Cardiac muscle cell (in vitro differentiated cells and primary cell): ENCODE data around the gene SLC43A3. TPM values are rescaled to one million over a fixed set of nuclear protein-coding genes. Genes with fewer than 3 reads are reported as not detected.
A peak's percentile ranks its signal among the peaks of the same experiment; 100 is the strongest.

Experiments used
- DNase-seq, 2 donors: peaks; one replicate each; pipeline versions ENCODE4 v3.0.0 to v3.0.0-alpha.2; 2010 to 2017; ENCODE audit warnings: low read depth in 1 of 2, low spot score in 1 of 2
- H3K27ac ChIP-seq: fragments of 200-600 bp; sonication (generic); 2 replicates; pipeline ENCODE4 v1.5.1; 2016
- H3K27me3 ChIP-seq: fragments of 200-600 bp; sonication (generic); 2 replicates; pipeline ENCODE4 v1.6.0; 2016; ENCODE audit warnings: control low read depth
- H3K36me3 ChIP-seq: fragments of 200-600 bp; sonication (generic); 2 replicates; pipeline ENCODE4 v1.5.1; 2016; ENCODE audit warnings: control low read depth
- H3K4me1 ChIP-seq: fragments of 200-600 bp; sonication (generic); 2 replicates; pipeline ENCODE4 v1.8.1; 2017; ENCODE audit warnings: low read depth, mild to moderate bottlenecking, mixed run types
- H3K4me3 ChIP-seq: fragments of 200-600 bp; sonication (generic); 2 replicates; pipeline ENCODE4 v1.5.1; 2016; ENCODE audit warnings: mild to moderate bottlenecking
- H3K9me3 ChIP-seq: fragments of 200-600 bp; sonication (generic); 2 replicates; pipeline ENCODE4 v1.5.1; 2017; ENCODE audit warnings: low read depth, mild to moderate bottlenecking, control low read depth
- polyA plus RNA-seq: library from polyadenylated mRNA; unstranded; fragments of >200 nt; fragmentation: Nextera tagmentation; extraction: Ambion mirVana; gene quantifications from 2 replicates; pipeline ENCODE4 v1.2.1, GENCODE V29; 2016
- total RNA-seq: library from RNA; depleted of rRNA; stranded (reverse); fragments of >200 nt; gene quantifications from 2 replicates; pipeline ENCODE4 v1.2.3, GENCODE V29; 2016
- TF ChIP-seq, protein P1 (sequence below): IDR thresholded peaks from 2 replicates; pipeline ENCODE4 v1.5.1; 2012; ENCODE audit warnings: low read depth, mild to moderate bottlenecking, low read length

SLC43A3 gene
- total and polyA plus RNA-seq, 2 experiments from 2014 or later = 1.7 to 6.8 TPM

DNA sequence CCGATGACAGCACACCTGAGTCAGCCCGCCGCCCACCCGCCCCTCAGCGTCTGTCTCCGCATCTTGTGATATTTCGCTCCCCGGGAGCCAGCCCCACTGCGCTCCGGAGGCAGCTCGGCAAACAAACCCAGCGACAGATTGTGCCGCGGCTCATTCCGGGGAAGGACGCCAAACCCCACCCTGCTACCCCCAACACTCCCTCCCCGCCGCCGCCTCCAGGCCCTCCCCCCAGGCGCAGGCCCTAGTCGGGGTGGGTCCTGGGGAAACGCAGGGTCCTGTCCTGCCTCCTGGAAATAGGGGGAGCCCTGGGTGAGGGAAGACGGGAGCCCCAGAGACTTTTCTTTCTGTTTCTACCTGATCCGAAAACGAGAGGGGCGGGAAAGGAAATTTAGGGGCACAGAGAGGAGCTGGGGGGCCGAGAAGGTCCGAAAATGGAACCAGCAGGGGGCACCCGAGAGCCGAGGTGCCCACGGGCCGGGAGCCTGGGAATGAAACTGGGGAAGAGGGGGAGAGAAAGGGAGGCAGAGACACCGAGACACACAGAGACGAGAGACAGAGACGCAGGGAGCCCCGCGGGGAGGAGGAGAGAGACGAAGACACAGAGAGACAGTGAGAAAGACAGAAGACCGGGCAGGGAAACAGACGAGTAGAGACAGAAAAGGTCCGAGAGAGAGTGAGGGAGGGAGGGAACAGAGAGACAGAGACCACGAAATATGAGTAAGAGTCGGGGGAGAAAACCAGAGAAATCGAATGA lies 31.7 kb upstream of the SLC43A3 start:
- Histone ChIP-seq H3K36me3 (no peaks in the 10 kb centered on the region), H3K27ac (no peak overlapping the region), H3K4me3 (peak overlapping the region; percentile 18), H3K9me3 (no peaks in the 10 kb centered on the region), H3K27me3 (peaks cover 69% of the 10 kb centered on the region), H3K4me1 (no peaks in the 10 kb centered on the region)
- TF ChIP-seq, protein P1, sequence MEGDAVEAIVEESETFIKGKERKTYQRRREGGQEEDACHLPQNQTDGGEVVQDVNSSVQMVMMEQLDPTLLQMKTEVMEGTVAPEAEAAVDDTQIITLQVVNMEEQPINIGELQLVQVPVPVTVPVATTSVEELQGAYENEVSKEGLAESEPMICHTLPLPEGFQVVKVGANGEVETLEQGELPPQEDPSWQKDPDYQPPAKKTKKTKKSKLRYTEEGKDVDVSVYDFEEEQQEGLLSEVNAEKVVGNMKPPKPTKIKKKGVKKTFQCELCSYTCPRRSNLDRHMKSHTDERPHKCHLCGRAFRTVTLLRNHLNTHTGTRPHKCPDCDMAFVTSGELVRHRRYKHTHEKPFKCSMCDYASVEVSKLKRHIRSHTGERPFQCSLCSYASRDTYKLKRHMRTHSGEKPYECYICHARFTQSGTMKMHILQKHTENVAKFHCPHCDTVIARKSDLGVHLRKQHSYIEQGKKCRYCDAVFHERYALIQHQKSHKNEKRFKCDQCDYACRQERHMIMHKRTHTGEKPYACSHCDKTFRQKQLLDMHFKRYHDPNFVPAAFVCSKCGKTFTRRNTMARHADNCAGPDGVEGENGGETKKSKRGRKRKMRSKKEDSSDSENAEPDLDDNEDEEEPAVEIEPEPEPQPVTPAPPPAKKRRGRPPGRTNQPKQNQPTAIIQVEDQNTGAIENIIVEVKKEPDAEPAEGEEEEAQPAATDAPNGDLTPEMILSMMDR = peak; percentile 90
- peak; percentile 50 to 55 for DNase-seq

DNA sequence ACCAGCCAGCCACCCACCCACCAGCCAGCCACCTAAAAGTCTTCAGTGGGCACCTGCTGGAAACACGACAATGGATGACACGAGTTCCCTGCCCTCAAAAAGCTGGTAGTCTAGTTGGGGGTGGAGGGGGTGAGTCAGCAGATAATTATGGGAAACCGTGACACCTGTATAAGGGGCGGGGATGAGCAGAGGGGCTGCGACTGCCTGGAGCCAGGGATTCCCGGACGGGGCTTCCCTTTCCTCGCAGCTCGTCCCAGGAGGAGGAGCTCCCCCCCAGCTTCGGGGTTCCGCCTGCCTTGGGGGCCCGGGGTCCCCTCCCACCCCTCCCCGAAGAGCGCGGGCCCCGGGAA lies 31.1 kb upstream of the SLC43A3 start:
- Histone ChIP-seq H3K36me3 (no peaks in the 10 kb centered on the region), H3K27ac (no peak overlapping the region), H3K4me1 (no peaks in the 10 kb centered on the region), H3K9me3 (no peaks in the 10 kb centered on the region), H3K4me3 (peak overlapping the region; percentile 18), H3K27me3 (peaks cover 75% of the 10 kb centered on the region)
- TF ChIP-seq, protein P1 = no peak
- no peak for DNase-seq

GRCh38 chr11:57457643-57458023 lies 30.7 kb upstream of the SLC43A3 start:
- no peak for DNase-seq
- no peaks in the 10 kb centered on the region for H3K36me3 ChIP-seq
- H3K27me3 ChIP-seq = peaks cover 75% of the 10 kb centered on the region
- TF ChIP-seq, protein P1 = no peak
- H3K9me3 ChIP-seq = no peaks in the 10 kb centered on the region
- H3K27ac ChIP-seq = no peak overlapping the region
- no peaks in the 10 kb centered on the region for H3K4me1 ChIP-seq
- H3K4me3 ChIP-seq = no peak overlapping the region

- Histone ChIP-seq H3K4me1 (no peaks in the 10 kb centered on the region), H3K9me3 (no peaks in the 10 kb centered on the region), H3K36me3 (no peaks in the 10 kb centered on the region), H3K27ac (no peak overlapping the region), H3K4me3 (no peak overlapping the region), H3K27me3 (peaks cover 74% of the 10 kb centered on the region)
- DNase-seq = peak; percentile 91
- TF ChIP-seq, protein P1 = peak; percentile 96
These were observed 30.2 kb upstream of the SLC43A3 start for GRCh38 chr11:57456960-57457642.

DNA sequence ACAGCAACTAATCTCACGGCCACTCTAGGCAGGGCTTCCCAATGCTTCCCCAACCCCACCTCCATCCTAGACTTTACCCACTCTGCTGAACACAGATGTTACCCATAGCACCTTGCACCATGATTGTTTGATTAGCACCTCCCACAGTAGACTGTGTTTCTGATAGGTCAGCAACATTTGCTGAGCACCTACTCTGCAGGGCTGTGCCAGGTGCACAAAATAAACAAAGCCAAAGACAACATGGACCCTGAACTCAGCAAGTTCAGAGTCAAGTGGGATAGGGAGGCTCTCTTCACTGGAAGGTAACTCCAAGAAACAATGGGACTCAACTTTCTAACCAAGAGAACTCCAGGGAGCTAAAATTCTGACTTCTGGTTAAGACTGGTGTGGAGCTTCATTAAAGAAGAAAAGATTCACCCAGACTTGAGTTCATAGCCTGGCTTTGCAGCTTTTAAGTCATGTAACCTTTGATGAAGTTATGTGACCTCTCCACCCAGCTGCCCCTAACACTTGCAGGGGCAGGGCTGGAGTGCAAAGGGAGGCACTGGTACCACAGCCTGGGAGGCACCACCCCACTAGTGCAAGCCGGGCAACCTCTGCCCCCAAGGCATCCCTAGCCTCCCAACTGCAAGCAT lies 26.7 kb upstream of the SLC43A3 start:
- Histone ChIP-seq H3K27ac (no peak overlapping the region), H3K4me1 (no peaks in the 10 kb centered on the region), H3K27me3 (peaks cover 43% of the 10 kb centered on the region), H3K9me3 (no peaks in the 10 kb centered on the region), H3K4me3 (no peak overlapping the region), H3K36me3 (no peaks in the 10 kb centered on the region)
- TF ChIP-seq, protein P1 = no peak
- no peak for DNase-seq
